Small intestine (tissue), 7 donors: ENCODE data around the gene ADAMTSL5. TPM values are rescaled to one million over a fixed set of nuclear protein-coding genes. Genes with fewer than 3 reads are reported as not detected.
"Not testable (repeated sequence)": the region's sequence is repeated elsewhere in the genome, so short reads cannot be mapped to it uniquely, and the experiment has no call there.

Experiments
- DNase-seq, 2 donors: peaks; one replicate each; pipeline versions ENCODE4 v3.0.0 to v3.0.0-alpha.2; 2013
- FAIRE-seq: peaks from 2 replicates; lab custom pipeline; 2012; peaks lifted over from hg19 to GRCh38; lab: Jason Lieb, UNC
- H3K27ac ChIP-seq, 3 donors: one replicate each; pipeline ENCODE4 v1.5.1; 2013; ENCODE audit warnings: low read length in 2 of 3, mild to moderate bottlenecking in 2 of 3, control low read depth in 1 of 3, inconsistent platforms in 1 of 3, low read depth in 1 of 3, moderate library complexity in 1 of 3
- H3K27me3 ChIP-seq, 3 donors: one replicate each; pipeline ENCODE4 v1.6.1; 2013; ENCODE audit warnings: low read length in 3 of 3, inconsistent platforms in 1 of 3; ENCODE audit not compliant: control insufficient read depth in 3 of 3, insufficient read depth in 3 of 3
- H3K36me3 ChIP-seq, 3 donors: one replicate each; pipeline ENCODE4 v1.6.1; 2013; ENCODE audit warnings: low read length in 3 of 3, inconsistent platforms in 1 of 3, low read depth in 1 of 3, mild to moderate bottlenecking in 1 of 3, moderate library complexity in 1 of 3; ENCODE audit not compliant: control insufficient read depth in 3 of 3, insufficient read depth in 2 of 3
- H3K4me1 ChIP-seq, 3 donors: one replicate each; pipeline ENCODE4 v1.6.1; 2013; ENCODE audit warnings: low read length in 2 of 3, inconsistent platforms in 1 of 3, low read depth in 1 of 3, mild to moderate bottlenecking in 1 of 3, moderate library complexity in 1 of 3; ENCODE audit not compliant: control insufficient read depth in 3 of 3, insufficient read depth in 2 of 3
- H3K4me3 ChIP-seq, 3 donors: one replicate each; pipeline ENCODE4 v1.5.1; 2013; ENCODE audit warnings: low read length in 3 of 3, control low read depth in 1 of 3, inconsistent platforms in 1 of 3, low read depth in 1 of 3, mild to moderate bottlenecking in 1 of 3, moderate library complexity in 1 of 3
- H3K9me3 ChIP-seq, 2 donors: one replicate each; pipeline ENCODE4 v1.6.1; 2013; ENCODE audit warnings: low read depth in 1 of 2, low read length in 1 of 2; ENCODE audit not compliant: control insufficient read depth in 2 of 2, insufficient read depth in 1 of 2
- WGBS, 3 donors: extraction: QIAGEN DNeasy Blood & Tissue Kit; methylation state at CpG; one replicate each; pipeline ENCODE4 v1.1.7; 2013; 5-methylcytosine and 5-hydroxymethylcytosine counted together
- polyA plus RNA-seq, 4 donors: library from polyadenylated mRNA; stranded (reverse) in 3 of 4; unstranded in 1 of 4; fragments of 200-250 nt in 3 of 4; fragments of 120-200 nt in 1 of 4; gene quantifications; one replicate each; pipeline versions ENCODE4 v1.2.1 to v1.2.3, GENCODE V29; 2013
- donor health status: healthy with polysubstance abuse.
- donor health status: control.
- donor health status: control.
- donor health status: Bipolar disorder and iron deficiency.
- donor health status: healthy.

ADAMTSL5 gene
- polyA plus RNA-seq, 4 donors = 6.4 to 24.8 (median 18.6) TPM

- peaks cover 0 to 15% of the 10 kb centered on the region in 2 donors for H3K9me3 ChIP-seq
- peaks cover 0 to 39% (median 0%) of the 10 kb centered on the region in 3 donors for H3K36me3 ChIP-seq
- DNase-seq = no peak
- no peak for FAIRE-seq
- H3K27me3 ChIP-seq = peaks cover 0 to 13% (median 2%) of the 10 kb centered on the region in 3 donors
- no peak overlapping the region for H3K4me3 ChIP-seq
- peaks cover 2 to 55% (median 6%) of the 10 kb centered on the region in 3 donors for H3K4me1 ChIP-seq
- H3K27ac ChIP-seq = no peak overlapping the region
- 89 to 90% (median 89%) methylated on average over 44 to 45 of the region's 45 CpGs for WGBS, 3 donors
Observed at GRCh38 chr19:1505991-1506881, 6.6 kb downstream of the ADAMTSL5 start.

- WGBS, 3 donors = 77 to 81% (median 80%) methylated on average over 8 of the region's 8 CpGs
- H3K4me3 ChIP-seq = no peak overlapping the region
- FAIRE-seq = no peak
- DNase-seq = no peak
- peaks cover 2 to 48% (median 6%) of the 10 kb centered on the region in 3 donors for H3K4me1 ChIP-seq
- peaks cover 0 to 37% (median 0%) of the 10 kb centered on the region in 3 donors for H3K36me3 ChIP-seq
- H3K9me3 ChIP-seq = peaks cover 0 to 17% of the 10 kb centered on the region in 2 donors
- H3K27me3 ChIP-seq = peaks cover 0 to 13% (median 2%) of the 10 kb centered on the region in 3 donors
- no peak overlapping the region for H3K27ac ChIP-seq
Observed at GRCh38 chr19:1505012-1505411, 7.8 kb downstream of the ADAMTSL5 start.

- Histone ChIP-seq H3K36me3 (peaks cover 0 to 32% (median 0%) of the 10 kb centered on the region in 3 donors), H3K4me1 (peaks cover 2 to 43% (median 6%) of the 10 kb centered on the region in 3 donors), H3K27ac (no peak overlapping the region), H3K9me3 (peaks cover 0 to 21% of the 10 kb centered on the region in 2 donors), H3K27me3 (peaks cover 0 to 13% (median 2%) of the 10 kb centered on the region in 3 donors), H3K4me3 (no peak overlapping the region)
- 33 to 53% (median 44%) methylated on average over 23 of the region's 23 CpGs for WGBS, 3 donors
- no peak for DNase-seq
- no peak for FAIRE-seq
Observed at GRCh38 chr19:1503925-1504773, 8.7 kb downstream of the ADAMTSL5 start.

GRCh38 chr19:1503089-1503924, 9.5 kb downstream of the ADAMTSL5 start:
- Histone ChIP-seq H3K27me3 (peaks cover 0 to 13% (median 2%) of the 10 kb centered on the region in 3 donors), H3K9me3 (peaks cover 0 to 18% of the 10 kb centered on the region in 2 donors), H3K4me1 (peaks cover 2 to 43% (median 5%) of the 10 kb centered on the region in 3 donors), H3K27ac (peak overlapping the region in 2 of 3 donors; percentile 44 to 64), H3K36me3 (peaks cover 0 to 31% (median 0%) of the 10 kb centered on the region in 3 donors), H3K4me3 (peak overlapping the region in 2 of 3 donors; percentile 21 to 42)
- peak; percentile 69 to 87 for DNase-seq
- FAIRE-seq = no peak
- WGBS, 3 donors = 7 to 13% (median 12%) methylated on average over 43 to 49 of the region's 49 CpGs

- FAIRE-seq (no peak), DNase-seq (no peak)
- Histone ChIP-seq H3K4me1 (peaks cover 2 to 49% (median 3%) of the 10 kb centered on the region in 3 donors), H3K27me3 (peaks cover 0 to 13% (median 3%) of the 10 kb centered on the region in 3 donors), H3K9me3 (peaks cover 0 to 17% of the 10 kb centered on the region in 2 donors), H3K36me3 (peaks cover 0 to 35% (median 0%) of the 10 kb centered on the region in 3 donors), H3K27ac (peak overlapping the region in 2 of 3 donors; percentile 64 to 95), H3K4me3 (peak overlapping the region in 1 of 3 donors; percentile 42)
- WGBS, 3 donors = 51 to 64% (median 54%) methylated on average over 14 of the region's 14 CpGs
Observed at GRCh38 chr19:1502433-1503088, 10.3 kb downstream of the ADAMTSL5 start.

GRCh38 chr19:1501200-1501595, 11.6 kb downstream of the ADAMTSL5 start:
- peaks cover 0 to 57% (median 0%) of the 10 kb centered on the region in 3 donors for H3K4me1 ChIP-seq
- H3K27me3 ChIP-seq = peaks cover 0 to 13% (median 6%) of the 10 kb centered on the region in 3 donors
- no peak for FAIRE-seq
- peak overlapping the region; percentile 72 to 95 (median 84) for H3K27ac ChIP-seq
- 17 to 45% (median 31%) methylated on average over 9 of the region's 9 CpGs for WGBS, 3 donors
- peaks cover 0 to 11% of the 10 kb centered on the region in 2 donors for H3K9me3 ChIP-seq
- no peak overlapping the region for H3K4me3 ChIP-seq
- H3K36me3 ChIP-seq = peaks cover 0 to 35% (median 0%) of the 10 kb centered on the region in 3 donors
- peak; percentile 91 to 94 for DNase-seq

- not testable (repeated sequence) for FAIRE-seq, H3K27ac ChIP-seq, H3K9me3 ChIP-seq, H3K4me3 ChIP-seq, DNase-seq
- WGBS, 3 donors = 46 to 88% (median 82%) methylated on average over 7 to 27 of the region's 34 CpGs
- Histone ChIP-seq H3K4me1 (peaks cover 0 to 73% (median 2%) of the 10 kb centered on the region in 3 donors), H3K36me3 (peaks cover 0 to 35% (median 0%) of the 10 kb centered on the region in 3 donors), H3K27me3 (peaks cover 0 to 10% (median 6%) of the 10 kb centered on the region in 3 donors)
Observed at GRCh38 chr19:1499231-1499630, 13.6 kb downstream of the ADAMTSL5 start.
